Sigmoid colon (tissue), 7 donors: ENCODE measurements around the gene PERCC1. TPM values are rescaled to one million over a fixed set of nuclear protein-coding genes. Genes with fewer than 3 reads are reported as not detected.

ENCODE experiments used
- DNase-seq: peaks from one replicate; pipeline ENCODE4 v3.0.0-alpha.2; 2019
- H3K27ac ChIP-seq, 4 donors: fragments of 200-600 bp; sonication (generic); one replicate each; pipeline ENCODE4 v1.5.1; 2016 to 2019; ENCODE audit warnings: mild to moderate bottlenecking in 1 of 4
- H3K27me3 ChIP-seq, 3 donors: fragments of 200-600 bp; sonication (generic); one replicate each; pipeline ENCODE4 v1.5.1; 2019; ENCODE audit warnings: mild to moderate bottlenecking in 1 of 3
- H3K36me3 ChIP-seq, 4 donors: fragments of 200-600 bp; sonication (generic); one replicate each; pipeline ENCODE4 v1.5.1; 2016 to 2019
- H3K4me1 ChIP-seq, 4 donors: fragments of 200-600 bp; sonication (generic); one replicate each; pipeline ENCODE4 v1.5.1; 2017 to 2019
- H3K4me3 ChIP-seq, 4 donors: fragments of 200-600 bp; sonication (generic); one replicate each; pipeline ENCODE4 v1.5.1; 2017 to 2019; ENCODE audit warnings: mild to moderate bottlenecking in 2 of 4, moderate library complexity in 1 of 4
- H3K9me3 ChIP-seq, 4 donors: fragments of 200-600 bp in 3 of 4; sonication (generic) in 3 of 4; one replicate each; pipeline versions ENCODE4 v1.5.1 to v1.6.1; 2013 to 2019
- EP300 ChIP-seq, 4 donors: sonication (generic); formaldehyde crosslinking; IDR thresholded peaks; one replicate each; pipeline ENCODE4 v1.6.1; 2017; ENCODE audit warnings: antibody characterized with exemption in 4 of 4
- POLR2A ChIP-seq, 2 donors: fragments of 450-650 bp; IDR thresholded peaks; one replicate each; pipeline ENCODE4 v1.6.1; 2016; ENCODE audit warnings: antibody characterized with exemption in 2 of 2, mild to moderate bottlenecking in 2 of 2, moderate library complexity in 2 of 2
- POLR2AphosphoS5 ChIP-seq, 4 donors: sonication (generic); formaldehyde crosslinking; IDR thresholded peaks; one replicate each; pipeline ENCODE4 v1.6.1; 2017; ENCODE audit warnings: antibody characterized with exemption in 4 of 4
- WGBS, 2 donors: extraction: QIAGEN DNeasy Blood & Tissue Kit; methylation state at CpG; one replicate each; pipeline ENCODE4 v1.1.7; 2013; 5-methylcytosine and 5-hydroxymethylcytosine counted together
- intact Hi-C: fragments of 100-400 bp; cut with DNase I; formaldehyde crosslinking; loops from one replicate; pipeline ENCODE4 v1.15.1; 2023
- polyA plus RNA-seq, 3 donors: library from polyadenylated mRNA; stranded (reverse); fragments of 200-250 nt; gene quantifications; one replicate each; pipeline ENCODE4 v1.2.3, GENCODE V29; 2013
- total RNA-seq, 4 donors: library from RNA; depleted of rRNA; stranded (reverse); fragments of >200 nt; gene quantifications; one replicate each; pipeline ENCODE4 v1.1.0, GENCODE V29; 2016
- TF ChIP-seq, protein P1 (sequence below), 4 experiments: fragments of 450-650 bp in 3 of 4; fragments of 200-600 bp in 1 of 4; IDR thresholded peaks; one replicate each; pipeline ENCODE4 v1.5.1; 2016 to 2019; ENCODE audit warnings: antibody characterized with exemption in 4 of 4, mild to moderate bottlenecking in 3 of 4, moderate library complexity in 2 of 4
- donor health status: healthy with polysubstance abuse.
- donor health status: Bipolar disorder and iron deficiency.
- donor health status: healthy.

The PERCC1 gene
- total and polyA plus RNA-seq, 7 donors: 0.07 TPM; not detected in 6

DNA sequence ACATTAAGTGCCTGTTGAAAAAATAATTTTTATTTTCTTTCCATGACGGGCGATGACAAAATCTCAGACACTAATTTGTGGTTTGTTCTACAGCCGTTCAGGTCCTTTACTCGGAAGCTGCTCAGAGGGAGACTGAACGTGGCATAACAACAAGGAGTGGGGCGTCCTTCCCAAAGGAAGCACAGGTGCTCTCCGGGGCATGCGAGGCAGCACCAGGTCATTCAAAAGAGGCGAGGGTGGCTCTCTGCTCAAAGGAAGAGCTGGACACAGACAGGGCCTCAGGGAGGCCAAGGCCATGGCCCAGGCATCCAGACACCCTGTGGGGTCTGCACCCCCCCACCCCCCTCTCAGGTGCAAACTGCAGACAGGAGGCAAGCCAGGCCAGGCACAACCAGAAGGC lies 32.5 kb upstream of the PERCC1 start:
- WGBS, 2 donors: 93 to 95% methylated on average over 9 of the region's 9 CpGs
- H3K36me3 ChIP-seq: peaks cover 40 to 96% (median 48%) of the 10 kb centered on the region in 4 donors

DNA sequence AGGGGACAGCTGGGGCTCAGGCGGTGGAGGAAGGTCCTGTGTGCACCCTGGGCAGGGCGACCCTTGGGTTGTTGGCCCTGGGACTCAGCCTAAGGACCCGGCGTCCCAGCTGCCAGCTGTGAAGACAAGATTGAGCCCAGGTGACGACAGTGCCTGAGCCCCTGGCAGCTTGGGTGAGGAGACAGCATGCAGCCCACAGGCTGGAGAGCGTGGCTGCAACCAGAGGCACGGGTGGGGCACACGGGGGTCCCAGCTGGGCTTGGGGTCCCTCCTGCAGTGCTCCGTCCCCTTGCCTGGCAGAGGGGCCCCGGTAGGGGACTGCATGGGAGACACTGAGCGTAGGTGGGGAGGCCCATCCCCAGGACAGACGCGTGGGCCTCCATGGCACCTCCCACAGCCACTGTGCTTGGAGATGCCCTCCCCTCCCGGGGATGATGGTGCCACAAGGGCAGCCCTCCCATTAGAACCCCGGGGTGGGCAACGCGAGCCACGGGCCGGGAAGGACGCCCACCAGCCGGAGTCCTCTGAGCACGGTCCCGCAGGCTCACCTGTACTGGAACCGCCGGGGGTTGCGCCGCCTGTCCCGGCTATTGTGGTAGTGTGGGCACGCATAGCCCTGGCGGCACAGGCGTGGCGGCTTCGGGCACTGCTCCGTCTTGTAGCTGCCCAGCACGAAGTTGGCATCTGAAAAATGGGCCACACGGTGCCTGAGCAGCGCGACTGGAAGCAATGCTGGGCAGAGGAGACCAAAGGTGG lies 31.9 kb upstream of the PERCC1 start:
- H3K36me3 ChIP-seq: peaks cover 33 to 96% (median 41%) of the 10 kb centered on the region in 4 donors
- TF ChIP-seq, protein P1, sequence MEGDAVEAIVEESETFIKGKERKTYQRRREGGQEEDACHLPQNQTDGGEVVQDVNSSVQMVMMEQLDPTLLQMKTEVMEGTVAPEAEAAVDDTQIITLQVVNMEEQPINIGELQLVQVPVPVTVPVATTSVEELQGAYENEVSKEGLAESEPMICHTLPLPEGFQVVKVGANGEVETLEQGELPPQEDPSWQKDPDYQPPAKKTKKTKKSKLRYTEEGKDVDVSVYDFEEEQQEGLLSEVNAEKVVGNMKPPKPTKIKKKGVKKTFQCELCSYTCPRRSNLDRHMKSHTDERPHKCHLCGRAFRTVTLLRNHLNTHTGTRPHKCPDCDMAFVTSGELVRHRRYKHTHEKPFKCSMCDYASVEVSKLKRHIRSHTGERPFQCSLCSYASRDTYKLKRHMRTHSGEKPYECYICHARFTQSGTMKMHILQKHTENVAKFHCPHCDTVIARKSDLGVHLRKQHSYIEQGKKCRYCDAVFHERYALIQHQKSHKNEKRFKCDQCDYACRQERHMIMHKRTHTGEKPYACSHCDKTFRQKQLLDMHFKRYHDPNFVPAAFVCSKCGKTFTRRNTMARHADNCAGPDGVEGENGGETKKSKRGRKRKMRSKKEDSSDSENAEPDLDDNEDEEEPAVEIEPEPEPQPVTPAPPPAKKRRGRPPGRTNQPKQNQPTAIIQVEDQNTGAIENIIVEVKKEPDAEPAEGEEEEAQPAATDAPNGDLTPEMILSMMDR (IDR thresholded peaks at IDR 0.05): no peak

More for the DNA sequence above, 32.5 kb upstream of the PERCC1 start:
- no peaks in the 10 kb centered on the region for H3K9me3 ChIP-seq
- no peaks in the 10 kb centered on the region for H3K27me3 ChIP-seq
- TF ChIP-seq POLR2A (IDR thresholded peaks at IDR 0.05) (no peak), POLR2AphosphoS5 (IDR thresholded peaks at IDR 0.05) (no peak), EP300 (IDR thresholded peaks at IDR 0.05) (no peak)
- TF ChIP-seq, protein P1 (IDR thresholded peaks at IDR 0.05): no peak
- H3K4me1 ChIP-seq: no peaks in the 10 kb centered on the region
- no peak for DNase-seq
- no peak overlapping the region for H3K4me3 ChIP-seq
- no peak overlapping the region for H3K27ac ChIP-seq
- intact Hi-C loops: no loop called here

DNA sequence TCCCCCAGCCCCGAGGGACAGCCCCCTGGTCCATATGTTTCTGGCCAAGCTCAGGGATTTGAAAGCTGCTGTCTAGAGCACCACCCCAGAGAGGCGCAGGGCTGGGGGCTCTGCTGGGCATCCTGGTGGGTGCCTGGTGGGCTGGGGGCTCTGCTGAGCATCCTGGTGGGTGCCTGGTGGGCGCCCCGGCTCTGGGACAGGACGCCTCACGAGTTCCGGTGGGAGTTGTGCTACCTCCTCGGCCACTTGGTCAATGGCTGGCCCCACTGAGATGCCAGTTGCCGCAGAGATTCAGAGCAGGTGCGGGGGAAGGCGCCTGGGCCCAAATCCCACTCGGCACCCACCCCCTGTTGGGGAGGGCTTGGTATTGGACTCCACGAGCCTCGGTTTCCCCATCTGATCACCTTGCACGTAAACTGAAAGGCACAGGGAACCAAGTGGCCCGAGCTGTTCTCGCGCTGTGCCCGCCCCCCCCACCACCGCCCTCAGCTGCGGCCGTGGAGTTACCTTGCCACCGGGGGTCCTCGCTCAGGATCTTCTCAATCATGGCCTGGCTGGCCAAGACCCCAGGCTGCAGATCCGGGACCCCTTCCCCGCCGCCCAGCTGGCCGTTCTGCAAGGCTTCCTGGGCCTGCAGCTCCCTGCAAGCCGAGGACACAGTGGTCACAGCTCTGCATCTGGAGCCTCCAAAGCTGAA lies 29.7 kb upstream of the PERCC1 start:
- 93% methylated on average over 29 of the region's 29 CpGs for WGBS, 2 donors
- DNase-seq: no peak
- Histone ChIP-seq H3K27me3 (no peaks in the 10 kb centered on the region), H3K36me3 (peaks cover 33 to 88% (median 40%) of the 10 kb centered on the region in 4 donors), H3K9me3 (no peaks in the 10 kb centered on the region), H3K4me3 (no peak overlapping the region), H3K27ac (no peak overlapping the region), H3K4me1 (no peaks in the 10 kb centered on the region)
- TF ChIP-seq POLR2A (IDR thresholded peaks at IDR 0.05): no peak
- TF ChIP-seq EP300 (IDR thresholded peaks at IDR 0.05): no peak
- no peak for TF ChIP-seq POLR2AphosphoS5 (IDR thresholded peaks at IDR 0.05)
- TF ChIP-seq, protein P1 (IDR thresholded peaks at IDR 0.05): no peak
- intact Hi-C loops: no loop called here

More for the DNA sequence above, 31.9 kb upstream of the PERCC1 start:
- 96 to 97% methylated on average over 38 of the region's 38 CpGs for WGBS, 2 donors
- H3K9me3 ChIP-seq: no peaks in the 10 kb centered on the region
- H3K27me3 ChIP-seq: no peaks in the 10 kb centered on the region
- no peak for DNase-seq
- H3K4me1 ChIP-seq: no peaks in the 10 kb centered on the region
- H3K27ac ChIP-seq: no peak overlapping the region
- H3K4me3 ChIP-seq: no peak overlapping the region
- intact Hi-C loops: no loop called here

DNA sequence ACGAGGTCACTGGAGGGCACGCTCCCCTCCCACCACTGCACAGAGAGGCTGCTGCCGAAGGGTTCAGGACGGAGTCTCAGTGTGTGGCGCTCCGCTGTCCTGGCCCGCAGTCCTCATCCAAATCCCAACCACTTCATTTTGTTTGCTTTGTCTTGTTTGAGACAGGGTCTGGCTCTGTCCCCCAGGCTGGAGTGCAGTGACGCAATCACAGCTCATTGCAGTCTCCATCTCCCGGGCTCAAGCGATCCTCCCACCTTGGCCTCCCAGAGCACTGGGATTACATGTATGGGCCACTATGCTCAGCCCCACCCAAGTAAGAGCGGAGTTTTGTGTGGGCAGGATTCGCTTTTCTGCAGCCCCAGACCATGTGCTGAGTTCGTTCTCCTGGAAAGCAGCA lies 29.1 kb upstream of the PERCC1 start:
- Histone ChIP-seq H3K9me3 (no peaks in the 10 kb centered on the region), H3K4me1 (no peaks in the 10 kb centered on the region), H3K27me3 (no peaks in the 10 kb centered on the region), H3K4me3 (no peak overlapping the region), H3K27ac (no peak overlapping the region), H3K36me3 (peaks cover 33 to 85% (median 40%) of the 10 kb centered on the region in 4 donors)
- TF ChIP-seq, protein P1 (IDR thresholded peaks at IDR 0.05): no peak
- intact Hi-C loops: no loop called here
- whole genome bisulfite sequencing, 2 donors: 92 to 93% methylated on average over 13 of the region's 13 CpGs
- DNase-seq: no peak
